Measurements from ENCODE around the gene KLHDC7B. TPM values are rescaled to one million over a fixed set of nuclear protein-coding genes. Genes with fewer than 3 reads are reported as not detected.
A peak's percentile ranks its signal among the peaks of the same experiment; 100 is the strongest.

Gene KLHDC7B
- total and polyA plus RNA-seq, 2 of the 13 experiments (the other 11 are each of a cell fraction or from before 2014, with no cell fraction given) = 0.11 TPM; not detected in 1

DNA sequence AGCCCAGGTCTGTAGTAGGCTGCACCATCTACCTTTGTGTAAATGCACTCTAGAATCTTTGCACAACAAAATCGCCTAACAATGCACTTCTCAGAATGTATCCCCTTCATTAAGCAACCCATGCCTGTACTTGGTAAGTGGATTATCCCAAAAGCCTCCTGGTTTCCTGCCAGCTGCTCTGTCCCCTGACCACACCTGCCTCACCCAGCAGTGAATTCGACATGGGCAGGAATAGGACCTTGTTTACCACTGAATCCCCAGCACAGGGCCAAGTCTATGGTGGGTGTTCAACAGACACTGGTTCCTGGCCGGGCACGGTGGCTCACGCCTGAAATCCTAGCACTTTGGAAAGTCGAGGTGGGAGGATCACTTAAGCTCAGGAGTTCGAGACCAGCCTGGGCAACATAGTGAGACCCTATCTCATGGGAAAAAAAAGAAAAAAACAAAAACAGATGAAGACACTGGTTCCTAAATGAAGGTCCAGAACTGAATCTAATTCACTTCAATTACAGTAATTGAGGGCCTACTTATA is 22.1 kb downstream of the KLHDC7B start (continued):
- no peak for TF ChIP-seq ZSCAN31 (CRISPR knock-in tag; IDR thresholded peaks at IDR 0.05; ENCODE audit: low read depth)
- no peak for TF ChIP-seq ZSCAN30 (CRISPR knock-in tag; IDR thresholded peaks at IDR 0.05)
- TF ChIP-seq SMAD9 (CRISPR knock-in tag; IDR thresholded peaks at IDR 0.05) = no peak
- no peak for TF ChIP-seq TAF1 (CRISPR knock-in tag; IDR thresholded peaks at IDR 0.05)
- no peak for TF ChIP-seq NCOA1 (CRISPR knock-in tag; IDR thresholded peaks at IDR 0.05)
- TF ChIP-seq HOXA7 (CRISPR knock-in tag; IDR thresholded peaks at IDR 0.05) = no peak
- TF ChIP-seq, protein P1, sequence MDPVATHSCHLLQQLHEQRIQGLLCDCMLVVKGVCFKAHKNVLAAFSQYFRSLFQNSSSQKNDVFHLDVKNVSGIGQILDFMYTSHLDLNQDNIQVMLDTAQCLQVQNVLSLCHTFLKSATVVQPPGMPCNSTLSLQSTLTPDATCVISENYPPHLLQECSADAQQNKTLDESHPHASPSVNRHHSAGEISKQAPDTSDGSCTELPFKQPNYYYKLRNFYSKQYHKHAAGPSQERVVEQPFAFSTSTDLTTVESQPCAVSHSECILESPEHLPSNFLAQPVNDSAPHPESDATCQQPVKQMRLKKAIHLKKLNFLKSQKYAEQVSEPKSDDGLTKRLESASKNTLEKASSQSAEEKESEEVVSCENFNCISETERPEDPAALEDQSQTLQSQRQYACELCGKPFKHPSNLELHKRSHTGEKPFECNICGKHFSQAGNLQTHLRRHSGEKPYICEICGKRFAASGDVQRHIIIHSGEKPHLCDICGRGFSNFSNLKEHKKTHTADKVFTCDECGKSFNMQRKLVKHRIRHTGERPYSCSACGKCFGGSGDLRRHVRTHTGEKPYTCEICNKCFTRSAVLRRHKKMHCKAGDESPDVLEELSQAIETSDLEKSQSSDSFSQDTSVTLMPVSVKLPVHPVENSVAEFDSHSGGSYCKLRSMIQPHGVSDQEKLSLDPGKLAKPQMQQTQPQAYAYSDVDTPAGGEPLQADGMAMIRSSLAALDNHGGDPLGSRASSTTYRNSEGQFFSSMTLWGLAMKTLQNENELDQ (CRISPR knock-in tag; IDR thresholded peaks at IDR 0.05; ENCODE audit: borderline replicate concordance) = no peak

DNA sequence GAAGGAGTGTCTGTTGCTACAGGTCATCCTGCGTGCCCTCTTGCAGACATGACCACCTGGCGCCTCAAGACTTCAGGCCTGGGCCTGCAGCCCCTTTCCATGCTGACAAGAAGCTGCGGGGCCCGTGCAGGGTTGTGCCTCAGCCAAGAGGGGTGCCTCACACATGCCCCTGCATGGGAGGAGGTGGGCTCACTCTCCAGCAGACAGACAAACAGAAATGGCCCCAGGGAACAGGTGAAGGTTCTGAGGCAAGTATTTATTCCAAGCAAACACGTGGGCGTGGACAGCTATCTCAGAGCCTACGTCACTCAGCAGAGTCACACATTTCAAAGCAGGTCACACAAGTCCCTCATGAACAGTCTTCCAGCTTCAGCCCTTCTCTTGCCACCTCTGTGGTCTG is 22.9 kb downstream of the KLHDC7B start:
- ATAC-seq = peak; percentile 71
- FAIRE-seq = peak; percentile 88
- no peaks in the 10 kb centered on the region for H4K20me1 ChIP-seq (ENCODE audit: insufficient read depth, low read length)
- no peak for TF ChIP-seq NKX3-1 (CRISPR knock-in tag; IDR thresholded peaks at IDR 0.05)
- TF ChIP-seq CREB1 (IDR thresholded peaks at IDR 0.05) = peak; percentile 87
- TF ChIP-seq CREB1 (CRISPR knock-in tag; IDR thresholded peaks at IDR 0.05) = peak; percentile 83
- peak; percentile 78; the same call in 1 of the 2 replicates for TF ChIP-seq ZSCAN25 (CRISPR knock-in tag; IDR thresholded peaks at IDR 0.05)
- no peak for TF ChIP-seq ZNF335 (CRISPR knock-in tag; IDR thresholded peaks at IDR 0.05)
- TF ChIP-seq POLR2AphosphoS5 (IDR thresholded peaks at IDR 0.05; ENCODE audit: low read depth, low read length) = 0 out of 2 replicates have a peak, but pooled peaks have one; percentile 45
- peak; percentile 16 for TF ChIP-seq HNRNPH1 (optimal IDR thresholded peaks at IDR 0.05; ENCODE audit: low read depth, low read length)
- no peak for TF ChIP-seq ETV6 (CRISPR knock-in tag; conservative IDR thresholded peaks at IDR 0.05)
- TF ChIP-seq ZNF326 (CRISPR knock-in tag; IDR thresholded peaks at IDR 0.05; ENCODE audit: borderline replicate concordance) = no peak
- TF ChIP-seq, protein P2, sequence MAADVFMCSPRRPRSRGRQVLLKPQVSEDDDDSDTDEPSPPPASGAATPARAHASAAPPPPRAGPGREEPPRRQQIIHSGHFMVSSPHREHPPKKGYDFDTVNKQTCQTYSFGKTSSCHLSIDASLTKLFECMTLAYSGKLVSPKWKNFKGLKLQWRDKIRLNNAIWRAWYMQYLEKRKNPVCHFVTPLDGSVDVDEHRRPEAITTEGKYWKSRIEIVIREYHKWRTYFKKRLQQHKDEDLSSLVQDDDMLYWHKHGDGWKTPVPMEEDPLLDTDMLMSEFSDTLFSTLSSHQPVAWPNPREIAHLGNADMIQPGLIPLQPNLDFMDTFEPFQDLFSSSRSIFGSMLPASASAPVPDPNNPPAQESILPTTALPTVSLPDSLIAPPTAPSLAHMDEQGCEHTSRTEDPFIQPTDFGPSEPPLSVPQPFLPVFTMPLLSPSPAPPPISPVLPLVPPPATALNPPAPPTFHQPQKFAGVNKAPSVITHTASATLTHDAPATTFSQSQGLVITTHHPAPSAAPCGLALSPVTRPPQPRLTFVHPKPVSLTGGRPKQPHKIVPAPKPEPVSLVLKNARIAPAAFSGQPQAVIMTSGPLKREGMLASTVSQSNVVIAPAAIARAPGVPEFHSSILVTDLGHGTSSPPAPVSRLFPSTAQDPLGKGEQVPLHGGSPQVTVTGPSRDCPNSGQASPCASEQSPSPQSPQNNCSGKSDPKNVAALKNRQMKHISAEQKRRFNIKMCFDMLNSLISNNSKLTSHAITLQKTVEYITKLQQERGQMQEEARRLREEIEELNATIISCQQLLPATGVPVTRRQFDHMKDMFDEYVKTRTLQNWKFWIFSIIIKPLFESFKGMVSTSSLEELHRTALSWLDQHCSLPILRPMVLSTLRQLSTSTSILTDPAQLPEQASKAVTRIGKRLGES (CRISPR knock-in tag; IDR thresholded peaks at IDR 0.05; ENCODE audit: borderline replicate concordance) = no peak
- TF ChIP-seq BHLHE40 (IDR thresholded peaks at IDR 0.05; ENCODE audit: low read length) = no peak

More for the DNA sequence above, 22.9 kb downstream of the KLHDC7B start:
- H3K9ac ChIP-seq (ENCODE audit: insufficient read depth, low read depth, low read length) = peak overlapping the region; percentile 47; the same call in 1 of the 2 replicates
- H3K27me3 ChIP-seq (ENCODE audit: control insufficient read depth in 1 of 2, insufficient read depth in 2 of 2, low read length in 2 of 2) = no peaks in the 10 kb centered on the region
- H3K9me3 ChIP-seq (ENCODE audit: low read length) = no peaks in the 10 kb centered on the region
- DNase-seq (ENCODE audit: low spot score) = peak; percentile 83
- ChIA-PET POLR2A (interaction anchor here (0.5 to 3.2 kb wide), 13 partner anchors 9 to 131 kb away, joined by 3 to 30 read pairs (median 4); partner anchors contain the start of genes CHKB, CPT1B, KLHDC7B and SCO2), CTCF (ENCODE audit: low intra/inter-chr PET ratio, low total read pairs) (no interaction called here)
- H3K4me2 ChIP-seq (ENCODE audit: low read depth, low read length) = peak overlapping the region; percentile 52
- no peak overlapping the region for H2AFZ ChIP-seq (ENCODE audit: low read length)
- H3K36me3 ChIP-seq (replicated peaks in 1 of 2; ENCODE audit: control insufficient read depth in 1 of 2, insufficient read depth in 2 of 2, low read length in 2 of 2) = peaks cover 4 to 5% of the 10 kb centered on the region in 2 experiments; a peak in 2 of 5 replicates
- H3K4me1 ChIP-seq (ENCODE audit: insufficient read depth, low read length) = peaks cover 39% of the 10 kb centered on the region
- BruUV-seq (replicated peaks) = no TSS peak
- intact Hi-C loops (cut with micrococcal nuclease; ENCODE audit: unreplicated experiment) = no loop called here
- in situ Hi-C loops (cut with HindIII; ENCODE audit: extremely low pct_ligation_motif_present, low pct_unique_long_range_greater_than_20kb) = loop anchor here (5.0 kb wide), 1 partner anchor 36 kb away; the partner anchor contains the start of gene TYMP
- H3K4me3 ChIP-seq (replicated peaks in 1 of 3; ENCODE audit: insufficient read depth in 1 of 3, low read depth in 2 of 3, low read length in 3 of 3) = peak overlapping the region in 1 of 3 experiments; percentile 7; a peak in 1 of 6 replicates
- no peaks in the 10 kb centered on the region for H3K79me2 ChIP-seq (ENCODE audit: insufficient read depth, low read length)
- 67% methylated on average over 3 of the region's 7 CpGs for whole genome bisulfite sequencing (ENCODE audit: low lambda C conversion rate)
- peak overlapping the region; percentile 83 for H3K27ac ChIP-seq (ENCODE audit: extremely low read length, insufficient read depth, low read length)
